Measurements from ENCODE around the gene CCDC6. TPM values are rescaled to one million over a fixed set of nuclear protein-coding genes. Genes with fewer than 3 reads are reported as not detected.

The CCDC6 gene
- total and polyA plus RNA-seq, 2 of the 8 experiments (the other 6 are each of a cell fraction or from before 2014, with no cell fraction given), result 42.2 to 74.4 TPM

GRCh38 chr10:59949608-59950007, 43.3 kb upstream of the CCDC6 start:
- no peak for FAIRE-seq
- POLR2A ChIA-PET (ENCODE audit: partially characterized antibody), result no interaction called here

More at GRCh38 chr10:59949608-59950007, 43.3 kb upstream of the CCDC6 start:
- H2BK5ac ChIP-seq (ENCODE audit: low read depth, low read length), result no peak overlapping the region
- no peaks in the 10 kb centered on the region for H3K27me3 ChIP-seq (replicated peaks in 1 of 4; ENCODE audit: control insufficient read depth in 3 of 4, extremely low read depth in 1 of 4, insufficient read depth in 3 of 4, low read length in 3 of 4)
- no peak overlapping the region for H3K4me2 ChIP-seq (ENCODE audit: insufficient read depth in 1 of 2, low read depth in 2 of 2, low read length in 2 of 2)
- CTCF ChIA-PET (ENCODE audit: partially characterized antibody), result interaction anchor here (1.7 kb wide), 1 partner anchor 10 kb away, joined by 3 read pairs; no protein-coding TSS in a partner anchor
- peaks cover 0 to 8% (median 5%) of the 10 kb centered on the region in 4 experiments; a peak in 4 of 7 replicates for H3K4me1 ChIP-seq (replicated peaks in 1 of 4; ENCODE audit: control insufficient read depth in 3 of 4, insufficient read depth in 4 of 4, low read length in 3 of 4)
- no peaks in the 10 kb centered on the region for H3K36me3 ChIP-seq (ENCODE audit: control insufficient read depth in 2 of 4, insufficient read depth in 4 of 4, low read length in 3 of 4)
- no peak overlapping the region for H2BK15ac ChIP-seq (ENCODE audit: low read length)
- 93% methylated on average over 1 of the region's 1 CpG; no CpG with 5 or more reads in 1 of the 2 experiments for WGBS, 2 experiments (ENCODE audit: extremely low coverage in 1 of 2, insufficient coverage in 1 of 2, insufficient read length in 1 of 2, insufficient replicate concordance in 2 of 2, low coverage in 1 of 2, low lambda C conversion rate in 2 of 2, missing lambda C conversion rate in 1 of 2)
- H2AFZ ChIP-seq (ENCODE audit: low read length), result no peak overlapping the region
- H3K79me2 ChIP-seq (ENCODE audit: control insufficient read depth in 1 of 2, insufficient read depth in 2 of 2, low read length in 2 of 2), result no peaks in the 10 kb centered on the region
- no peak overlapping the region for H3K4me3 ChIP-seq (ENCODE audit: extremely low read depth in 1 of 4, insufficient read depth in 2 of 4, low read depth in 3 of 4, low read length in 4 of 4)
- no peaks in the 10 kb centered on the region for H3K23me2 ChIP-seq (ENCODE audit: low read depth, low read length)
- H2BK20ac ChIP-seq (ENCODE audit: low read length), result no peak overlapping the region
- H4K8ac ChIP-seq (ENCODE audit: extremely low read depth, insufficient read depth, low read length), result no peak overlapping the region
- no peak overlapping the region for H2AK5ac ChIP-seq (ENCODE audit: low read depth, low read length)
- H3K56ac ChIP-seq (replicated peaks; ENCODE audit: insufficient read length, low read depth, low read length), result no peak overlapping the region
- no peak overlapping the region for H4K5ac ChIP-seq (ENCODE audit: insufficient read length, low read depth, low read length)
- no peak overlapping the region for H3K14ac ChIP-seq (ENCODE audit: insufficient read length)
- no peak overlapping the region for H3K27ac ChIP-seq (ENCODE audit: low read depth, low read length)
- H3K9me3 ChIP-seq (ENCODE audit: insufficient read depth in 2 of 2, low read depth in 1 of 2, low read length in 1 of 2), result no peaks in the 10 kb centered on the region
- no peaks in the 10 kb centered on the region for H3K79me1 ChIP-seq (ENCODE audit: low read depth, low read length)
- H3K18ac ChIP-seq (ENCODE audit: extremely low read depth, low read length), result no peak overlapping the region
- H4K91ac ChIP-seq (replicated peaks; ENCODE audit: insufficient read length, low read length), result no peak overlapping the region
- no peak for DNase-seq (ENCODE audit: low read depth in 1 of 2, low spot score in 2 of 2)
- no peak overlapping the region for H3K9ac ChIP-seq (replicated peaks in 1 of 4; ENCODE audit: extremely low read depth in 1 of 4, low read depth in 3 of 4, low read length in 3 of 4)
- H3K4ac ChIP-seq (replicated peaks; ENCODE audit: insufficient read length, low read depth, low read length), result no peak overlapping the region
- no peak overlapping the region for H2BK12ac ChIP-seq (ENCODE audit: low read depth, low read length)
- no peak overlapping the region for H3K23ac ChIP-seq (ENCODE audit: insufficient read length)
- H2BK120ac ChIP-seq (replicated peaks; ENCODE audit: low read depth, low read length), result no peak overlapping the region
- no peak for TF ChIP-seq TEAD4 (IDR thresholded peaks at IDR 0.05; ENCODE audit: low read depth, low read length)
- no peak for TF ChIP-seq BCL11A (IDR thresholded peaks at IDR 0.05; ENCODE audit: low read depth in 2 of 2, low read length in 2 of 2)
- no peak for TF ChIP-seq KDM1A (IDR thresholded peaks at IDR 0.05; ENCODE audit: borderline replicate concordance, low read length)
- no peak for TF ChIP-seq SAP30 (IDR thresholded peaks at IDR 0.05; ENCODE audit: insufficient read depth, insufficient replicate concordance, low read length)
- TF ChIP-seq RNF2 (IDR thresholded peaks at IDR 0.05; ENCODE audit: borderline replicate concordance, low read depth, low read length, missing control alignments, poor library complexity, severe bottlenecking), result no peak
- TF ChIP-seq EP300 (IDR thresholded peaks at IDR 0.05; ENCODE audit: borderline replicate concordance in 1 of 2, low read depth in 2 of 2, low read length in 2 of 2), result no peak
- no peaks in the 10 kb centered on the region for H4K20me1 ChIP-seq (replicated peaks in 1 of 2; ENCODE audit: control insufficient read depth in 1 of 2, insufficient read depth in 2 of 2, low read length in 2 of 2)

Measured in H1 (cell line).